MCF 10A (cell line): ENCODE data around the gene STXBP6. TPM values are rescaled to one million over a fixed set of nuclear protein-coding genes. Genes with fewer than 3 reads are reported as not detected.

Experiments
- BruUV-seq: library from RNA; stranded (reverse); fragments of 400-500 nt; replicated peaks from 2 replicates; lab custom pipeline; 2021; lab: Mats Ljungman, UMichigan
- CTCF ChIA-PET: fragments of 300-600 bp; sonication (Branson Sonifier 250); formaldehyde crosslinking; extraction: SDS; loops from one replicate; lab custom pipeline; 2021; ENCODE audit warnings: antibody characterized with exemption, inconsistent platforms; lab: Yijun Ruan, JAX
- POLR2A ChIA-PET: fragments of 300-600, 350-650 bp; sonication (Branson Sonifier 250); formaldehyde crosslinking; extraction: SDS; loops from one replicate; lab custom pipeline; 2020; ENCODE audit warnings: antibody characterized with exemption, inconsistent platforms; lab: Yijun Ruan, JAX
- DNase-seq: peaks from one replicate; pipeline ENCODE4 v3.0.0-alpha.2; 2018; ENCODE audit not compliant: unreplicated experiment
- H3K27ac Mint-ChIP-seq: one replicate; pipeline ENCODE4 v1.8.0; 2022; ENCODE audit warnings: mild to moderate bottlenecking, low read depth, mixed read lengths; ENCODE audit not compliant: unreplicated experiment
- H3K27me3 Mint-ChIP-seq: one replicate; pipeline ENCODE4 v1.8.0; 2022; ENCODE audit warnings: mixed read lengths; ENCODE audit not compliant: insufficient read depth, unreplicated experiment
- H3K36me3 Mint-ChIP-seq: one replicate; pipeline ENCODE4 v1.8.0; 2022; ENCODE audit warnings: mild to moderate bottlenecking, moderate library complexity, mixed read lengths; ENCODE audit not compliant: insufficient read depth, unreplicated experiment
- H3K4me1 Mint-ChIP-seq: one replicate; pipeline ENCODE4 v1.8.0; 2022; ENCODE audit warnings: mixed read lengths; ENCODE audit not compliant: insufficient read depth, unreplicated experiment
- H3K4me3 Mint-ChIP-seq: one replicate; pipeline ENCODE4 v1.8.0; 2022; ENCODE audit warnings: mild to moderate bottlenecking, moderate library complexity, mixed read lengths; ENCODE audit not compliant: unreplicated experiment
- H3K9me3 Mint-ChIP-seq: one replicate; pipeline ENCODE4 v1.8.0; 2022; ENCODE audit warnings: mixed read lengths; ENCODE audit not compliant: unreplicated experiment
- intact Hi-C: fragments of 100-400 bp; cut with micrococcal nuclease; formaldehyde crosslinking; loops from 2 replicates; pipeline ENCODE4 v1.14.1; 2022
- total RNA-seq: library from RNA; stranded (reverse); gene quantifications from 2 replicates; pipeline ENCODE4 v1.2.3, GENCODE V29; 2022
- TF ChIP-seq, protein P1 (sequence below): fragments of 200-600 bp; IDR thresholded peaks from one replicate; pipeline ENCODE4 v1.8.0; 2022; ENCODE audit warnings: antibody characterized with exemption, mild to moderate bottlenecking; ENCODE audit not compliant: unreplicated experiment

Gene STXBP6
- total RNA-seq, 1 experiment from 2014 or later = not detected

DNA sequence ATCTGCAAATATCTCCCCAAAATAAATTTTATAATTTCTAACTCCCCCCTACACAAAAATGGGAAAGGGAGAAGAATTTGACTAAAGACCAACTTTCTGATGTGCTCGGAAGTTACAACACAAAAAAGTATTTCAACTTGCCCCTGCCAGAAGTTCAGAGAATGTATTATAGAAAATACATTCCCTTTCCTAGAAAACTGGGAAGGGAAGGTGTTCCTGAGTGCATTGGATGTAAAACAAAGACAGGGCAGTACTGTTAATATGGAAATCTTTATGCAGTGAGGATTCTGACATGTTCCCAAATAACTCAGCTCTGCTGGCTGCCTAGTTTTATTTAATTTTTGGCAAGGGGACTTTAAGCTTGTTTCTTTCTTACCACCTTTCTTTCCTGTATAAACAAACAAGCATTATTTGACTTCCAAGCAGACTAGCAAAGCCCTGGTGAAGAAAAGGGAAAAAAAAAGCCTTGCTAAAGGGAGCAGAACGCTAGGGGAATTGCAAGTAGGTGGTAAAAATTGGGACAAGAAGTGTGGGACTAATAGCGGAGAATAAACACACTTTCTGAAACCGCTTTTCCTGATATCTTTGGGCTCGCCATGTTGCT lies 124.1 kb downstream of the STXBP6 start:
- TF ChIP-seq, protein P1, sequence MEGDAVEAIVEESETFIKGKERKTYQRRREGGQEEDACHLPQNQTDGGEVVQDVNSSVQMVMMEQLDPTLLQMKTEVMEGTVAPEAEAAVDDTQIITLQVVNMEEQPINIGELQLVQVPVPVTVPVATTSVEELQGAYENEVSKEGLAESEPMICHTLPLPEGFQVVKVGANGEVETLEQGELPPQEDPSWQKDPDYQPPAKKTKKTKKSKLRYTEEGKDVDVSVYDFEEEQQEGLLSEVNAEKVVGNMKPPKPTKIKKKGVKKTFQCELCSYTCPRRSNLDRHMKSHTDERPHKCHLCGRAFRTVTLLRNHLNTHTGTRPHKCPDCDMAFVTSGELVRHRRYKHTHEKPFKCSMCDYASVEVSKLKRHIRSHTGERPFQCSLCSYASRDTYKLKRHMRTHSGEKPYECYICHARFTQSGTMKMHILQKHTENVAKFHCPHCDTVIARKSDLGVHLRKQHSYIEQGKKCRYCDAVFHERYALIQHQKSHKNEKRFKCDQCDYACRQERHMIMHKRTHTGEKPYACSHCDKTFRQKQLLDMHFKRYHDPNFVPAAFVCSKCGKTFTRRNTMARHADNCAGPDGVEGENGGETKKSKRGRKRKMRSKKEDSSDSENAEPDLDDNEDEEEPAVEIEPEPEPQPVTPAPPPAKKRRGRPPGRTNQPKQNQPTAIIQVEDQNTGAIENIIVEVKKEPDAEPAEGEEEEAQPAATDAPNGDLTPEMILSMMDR = no peak
- no peak for DNase-seq
- no peaks in the 10 kb centered on the region for H3K4me1 Mint-ChIP-seq
- POLR2A ChIA-PET = no interaction called here
- H3K27me3 Mint-ChIP-seq = no peaks in the 10 kb centered on the region
- H3K27ac Mint-ChIP-seq = no peak overlapping the region
- no peaks in the 10 kb centered on the region for H3K36me3 Mint-ChIP-seq
- H3K4me3 Mint-ChIP-seq = no peak overlapping the region
- H3K9me3 Mint-ChIP-seq = no peaks in the 10 kb centered on the region
- intact Hi-C loops = no loop called here
- no TSS peak for BruUV-seq
- CTCF ChIA-PET = interaction anchor here (1.2 kb wide), 1 partner anchor 187 kb away, joined by 3 read pairs; no protein-coding TSS in a partner anchor

DNA sequence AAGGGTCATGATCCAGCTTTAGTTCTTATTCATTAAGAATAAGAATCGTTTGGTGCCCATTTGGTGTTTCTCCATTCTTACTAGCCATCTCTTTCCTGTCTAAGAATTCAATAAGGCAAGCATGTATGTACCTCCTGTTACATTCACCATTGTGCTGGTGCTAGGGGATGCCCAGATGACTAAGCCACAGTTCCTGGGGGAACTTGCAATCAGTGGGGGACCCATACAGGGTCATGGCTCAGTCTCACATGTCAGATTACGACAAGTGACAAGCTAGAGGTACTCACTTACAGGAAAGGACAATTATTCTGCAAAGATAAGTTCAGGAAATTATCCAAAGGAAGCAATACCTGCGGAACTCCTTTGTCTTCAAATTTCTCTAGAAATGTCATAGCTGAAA lies 125.4 kb downstream of the STXBP6 start:
- Mint-ChIP-seq H3K9me3 (no peaks in the 10 kb centered on the region), H3K36me3 (no peaks in the 10 kb centered on the region), H3K27ac (no peak overlapping the region), H3K4me3 (no peak overlapping the region), H3K27me3 (no peaks in the 10 kb centered on the region), H3K4me1 (no peaks in the 10 kb centered on the region)
- TF ChIP-seq, protein P1 = no peak
- intact Hi-C loops = no loop called here
- no peak for DNase-seq
- ChIA-PET POLR2A (interaction anchor here (0.6 kb wide), 1 partner anchor 263 kb away, joined by 3 read pairs; no protein-coding TSS in a partner anchor), CTCF (interaction anchor here (0.9 kb wide), 1 partner anchor 487 kb away, joined by 3 read pairs; no protein-coding TSS in a partner anchor)
- no TSS peak for BruUV-seq

DNA sequence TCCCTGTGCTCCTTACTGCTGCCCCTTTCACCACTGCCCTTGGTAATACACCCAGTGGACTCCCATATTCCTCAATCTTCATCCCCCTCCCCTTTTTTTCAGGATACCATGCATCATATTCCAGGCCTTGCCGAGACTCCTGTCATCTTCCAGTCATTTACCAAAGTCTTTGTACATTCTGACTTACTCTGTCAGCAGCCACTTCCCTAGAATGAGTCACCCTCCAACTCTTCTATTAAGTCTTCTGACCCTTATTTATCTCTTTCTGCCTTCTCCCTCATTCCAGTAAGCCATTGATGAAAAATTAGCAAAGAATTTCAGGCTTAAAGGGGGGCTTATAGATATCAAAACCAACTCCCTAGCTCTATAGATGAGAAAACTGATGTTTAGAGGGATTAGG lies 128.0 kb downstream of the STXBP6 start:
- POLR2A ChIA-PET = no interaction called here
- Mint-ChIP-seq H3K27me3 (no peaks in the 10 kb centered on the region), H3K36me3 (no peaks in the 10 kb centered on the region), H3K4me1 (no peaks in the 10 kb centered on the region), H3K9me3 (no peaks in the 10 kb centered on the region), H3K27ac (no peak overlapping the region), H3K4me3 (no peak overlapping the region)
- no TSS peak for BruUV-seq
- TF ChIP-seq, protein P1 = no peak
- no peak for DNase-seq
- CTCF ChIA-PET = no interaction called here
- intact Hi-C loops = no loop called here

DNA sequence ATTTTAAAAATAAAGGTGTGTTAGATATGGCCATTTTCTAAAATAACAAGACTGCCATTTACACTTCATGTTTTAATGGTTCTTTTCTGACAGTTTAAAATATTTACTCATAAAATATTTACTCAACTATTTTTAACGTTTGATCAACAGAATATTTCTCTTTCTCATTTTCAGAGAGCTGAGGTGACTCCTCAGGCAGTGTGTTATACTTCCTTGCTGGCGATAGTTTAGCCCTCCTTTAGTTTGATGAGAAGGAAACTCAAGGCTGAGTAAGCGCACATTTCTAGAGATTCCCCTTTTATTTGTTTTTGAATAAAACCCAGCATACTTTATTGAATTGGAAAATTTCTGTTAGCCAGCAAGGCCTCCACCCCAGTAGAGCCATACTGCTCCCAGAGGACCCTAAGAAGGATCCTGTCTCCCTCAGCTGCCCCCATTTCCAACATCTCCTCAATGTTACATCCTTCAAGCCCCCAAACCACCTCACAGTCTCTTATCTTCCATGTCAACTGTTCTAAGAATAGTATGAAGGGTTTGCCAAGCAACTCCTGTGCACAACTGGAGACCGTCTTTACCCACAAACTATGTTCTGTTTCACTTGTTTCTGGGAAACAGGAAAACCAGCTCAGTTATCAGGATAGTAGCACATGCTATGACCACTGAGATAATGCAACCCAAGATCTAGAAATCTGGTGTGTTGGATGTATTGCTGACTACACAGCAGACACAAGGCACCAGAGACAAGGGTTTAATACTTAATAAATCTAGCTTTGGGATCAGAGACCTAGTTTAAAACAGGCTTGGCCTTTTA lies 129.5 kb downstream of the STXBP6 start:
- Mint-ChIP-seq H3K36me3 (no peaks in the 10 kb centered on the region), H3K4me1 (no peaks in the 10 kb centered on the region), H3K27ac (no peak overlapping the region), H3K27me3 (no peaks in the 10 kb centered on the region), H3K4me3 (no peak overlapping the region), H3K9me3 (no peaks in the 10 kb centered on the region)
- ChIA-PET POLR2A (no interaction called here), CTCF (no interaction called here)
- BruUV-seq = no TSS peak
- DNase-seq = no peak
- TF ChIP-seq, protein P1 = no peak
- intact Hi-C loops = no loop called here
